BLaER1 treated with 17β-estradiol and CSF1 and Interleukin-3, amounts not matched to agents 10 nM and 100 nM (cell line): Measurements from ENCODE around the gene YAP1.
A peak's percentile ranks its signal among the peaks of the same experiment; 100 is the strongest.

ENCODE experiments used
- H3K27ac ChIP-seq, 11 experiments: shearing (Covaris generic); formaldehyde crosslinking; 2 replicates each; pipeline ENCODE4 v1.8.1; 2022
- H3K27me3 ChIP-seq, 11 experiments: shearing (Covaris generic); formaldehyde crosslinking; 2 replicates each; pipeline ENCODE4 v1.8.1; 2022
- H3K36me3 ChIP-seq, 11 experiments: shearing (Covaris generic); formaldehyde crosslinking; 2 replicates each; pipeline ENCODE4 v1.8.1; 2022
- H3K4me1 ChIP-seq, 10 experiments: shearing (Covaris generic); formaldehyde crosslinking; 2 replicates each; pipeline ENCODE4 v1.8.1; 2022
- H3K4me2 ChIP-seq, 11 experiments: shearing (Covaris generic); formaldehyde crosslinking; 2 replicates each; pipeline ENCODE4 v1.8.1; 2022
- H3K4me3 ChIP-seq, 10 experiments: shearing (Covaris generic); formaldehyde crosslinking; 2 replicates each; pipeline ENCODE4 v1.8.1; 2022
- H3K9ac ChIP-seq, 11 experiments: shearing (Covaris generic); formaldehyde crosslinking; 2 replicates each; pipeline ENCODE4 v1.8.1; 2022
- H3K9me3 ChIP-seq, 11 experiments: shearing (Covaris generic); formaldehyde crosslinking; replicated peaks in 1 of 11; 2 replicates each; pipeline ENCODE4 v1.8.1; 2022
- H4K20me1 ChIP-seq, 11 experiments: shearing (Covaris generic); formaldehyde crosslinking; 2 replicates each; pipeline ENCODE4 v1.8.1; 2022
- Cebpa-rat ChIP-seq, 11 experiments: shearing (Covaris generic); IDR thresholded peaks; 2 replicates each; pipeline ENCODE4 v1.8.1; 2022

The YAP1 gene

GRCh38 chr11:102157219-102157618 is 47.0 kb downstream of the YAP1 start:
- Histone ChIP-seq H3K9me3 (peaks cover 0 to 6% (median 0%) of the 10 kb centered on the region in 11 experiments; a peak in 2 of 22 replicates), H3K4me1 (peaks cover 0 to 19% (median 2%) of the 10 kb centered on the region in 10 experiments; a peak in 8 of 20 replicates), H3K27me3 (no peaks in the 10 kb centered on the region; a peak in 1 of 22 replicates), H3K4me3 (no peak overlapping the region), H4K20me1 (no peaks in the 10 kb centered on the region), H3K36me3 (no peaks in the 10 kb centered on the region), H3K9ac (no peak overlapping the region), H3K4me2 (no peak overlapping the region), H3K27ac (no peak overlapping the region)
- no peak for TF ChIP-seq Cebpa-rat (IDR thresholded peaks at IDR 0.05)

GRCh38 chr11:102158164-102158735 is 48.0 kb downstream of the YAP1 start:
- no peak for TF ChIP-seq Cebpa-rat (IDR thresholded peaks at IDR 0.05)
- H4K20me1 ChIP-seq, result no peaks in the 10 kb centered on the region
- no peak overlapping the region for H3K9ac ChIP-seq
- no peak overlapping the region for H3K4me3 ChIP-seq
- H3K27me3 ChIP-seq, result no peaks in the 10 kb centered on the region
- H3K4me1 ChIP-seq, result peaks cover 0 to 19% (median 2%) of the 10 kb centered on the region in 10 experiments; a peak in 8 of 20 replicates
- peaks cover 0 to 2% (median 0%) of the 10 kb centered on the region in 11 experiments; a peak in 7 of 22 replicates for H3K36me3 ChIP-seq
- H3K9me3 ChIP-seq, result peaks cover 0 to 6% (median 0%) of the 10 kb centered on the region in 11 experiments; a peak in 3 of 22 replicates
- H3K27ac ChIP-seq, result no peak overlapping the region
- no peak overlapping the region for H3K4me2 ChIP-seq

DNA sequence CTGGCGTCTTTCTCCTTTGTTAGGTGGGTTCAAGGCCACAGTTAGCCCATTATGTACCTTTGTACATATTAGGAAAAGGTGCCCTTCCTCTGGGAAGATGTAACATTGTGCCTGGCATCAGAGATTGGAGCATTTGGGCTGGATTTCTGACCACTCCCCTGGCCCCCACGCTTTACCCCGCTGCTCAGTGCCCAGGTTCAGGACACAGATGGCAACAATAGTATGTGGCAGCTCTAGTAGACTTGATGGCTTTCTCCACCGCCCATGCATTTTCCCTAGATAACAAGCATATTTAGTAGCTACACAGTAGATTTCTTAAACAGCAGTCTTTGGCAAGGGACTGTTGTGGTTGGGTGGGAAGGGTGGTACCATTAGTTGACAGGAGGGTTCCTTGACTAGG is 53.1 kb downstream of the YAP1 start:
- peaks cover 0 to 6% (median 0%) of the 10 kb centered on the region in 11 experiments; a peak in 3 of 22 replicates for H3K9me3 ChIP-seq
- no peaks in the 10 kb centered on the region for H3K4me1 ChIP-seq
- H3K4me2 ChIP-seq, result no peak overlapping the region
- no peak for TF ChIP-seq Cebpa-rat (IDR thresholded peaks at IDR 0.05)
- no peak overlapping the region for H3K4me3 ChIP-seq
- H3K36me3 ChIP-seq, result peaks cover 0 to 13% (median 5%) of the 10 kb centered on the region in 11 experiments; a peak in 8 of 22 replicates
- H3K27ac ChIP-seq, result no peak overlapping the region
- H3K27me3 ChIP-seq, result no peaks in the 10 kb centered on the region
- no peaks in the 10 kb centered on the region for H4K20me1 ChIP-seq
- H3K9ac ChIP-seq, result no peak overlapping the region

DNA sequence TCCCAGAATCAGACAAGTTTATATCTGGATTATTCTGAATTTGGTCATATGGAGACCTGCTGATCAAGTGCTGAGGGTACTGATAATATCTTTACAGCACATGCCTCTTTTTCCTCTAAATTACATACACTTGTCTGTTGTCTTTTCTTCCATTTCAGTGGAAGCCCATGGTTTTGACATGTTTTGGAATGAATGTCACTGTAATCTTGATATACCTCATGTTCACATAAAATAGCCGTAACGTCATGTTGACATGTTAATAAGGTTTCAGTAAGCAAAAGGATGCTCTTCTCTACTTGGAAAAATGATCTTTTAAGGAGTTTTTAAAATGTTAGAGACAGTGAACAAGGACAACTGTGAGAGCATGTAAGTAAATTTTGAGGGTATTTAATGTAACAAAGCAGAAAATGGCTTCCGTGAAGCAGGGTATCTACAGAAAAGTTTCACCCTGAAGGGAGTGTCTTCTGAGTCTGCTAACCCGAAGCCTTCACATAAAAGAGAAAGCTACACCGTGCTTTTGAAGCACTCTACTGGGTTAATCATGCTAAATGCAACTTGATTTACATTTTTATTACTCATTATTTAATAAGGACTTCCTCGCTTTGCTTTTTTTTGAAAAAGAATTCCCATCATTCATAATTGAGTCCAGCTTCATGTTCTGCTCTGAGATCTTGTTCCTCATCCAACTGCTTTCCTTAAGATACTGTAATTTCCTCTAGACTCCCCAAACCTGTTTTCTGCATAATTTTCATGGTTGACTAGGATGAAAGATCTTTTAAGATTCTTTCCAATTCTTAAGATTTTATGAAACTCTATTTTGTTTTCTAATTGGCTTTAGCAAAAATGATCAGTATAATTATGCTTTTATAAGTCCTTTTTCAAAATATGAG is 56.2 kb downstream of the YAP1 start:
- H3K9me3 ChIP-seq, result no peaks in the 10 kb centered on the region; a peak in 1 of 22 replicates
- no peaks in the 10 kb centered on the region for H4K20me1 ChIP-seq
- H3K4me2 ChIP-seq, result no peak overlapping the region
- no peaks in the 10 kb centered on the region for H3K27me3 ChIP-seq
- H3K9ac ChIP-seq, result no peak overlapping the region
- TF ChIP-seq Cebpa-rat (IDR thresholded peaks at IDR 0.05), result no peak
- H3K4me3 ChIP-seq, result no peak overlapping the region
- H3K36me3 ChIP-seq, result peaks cover 0 to 13% (median 5%) of the 10 kb centered on the region in 11 experiments; a peak in 8 of 22 replicates
- H3K4me1 ChIP-seq, result no peaks in the 10 kb centered on the region
- H3K27ac ChIP-seq, result no peak overlapping the region

- H3K4me2 ChIP-seq, result no peak overlapping the region
- H3K4me1 ChIP-seq, result no peaks in the 10 kb centered on the region
These were observed 58.2 kb downstream of the YAP1 start for GRCh38 chr11:102168481-102168880.

GRCh38 chr11:102171101-102171500 is 60.9 kb downstream of the YAP1 start:
- H3K27ac ChIP-seq, result no peak overlapping the region

More at GRCh38 chr11:102168481-102168880, 58.2 kb downstream of the YAP1 start:
- Histone ChIP-seq H3K4me3 (no peak overlapping the region), H3K36me3 (peaks cover 0 to 10% (median under 1%) of the 10 kb centered on the region in 11 experiments; a peak in 8 of 22 replicates), H4K20me1 (no peaks in the 10 kb centered on the region), H3K9ac (no peak overlapping the region), H3K27me3 (no peaks in the 10 kb centered on the region), H3K9me3 (no peaks in the 10 kb centered on the region; a peak in 1 of 22 replicates), H3K27ac (no peak overlapping the region)
- TF ChIP-seq Cebpa-rat (IDR thresholded peaks at IDR 0.05), result no peak

DNA sequence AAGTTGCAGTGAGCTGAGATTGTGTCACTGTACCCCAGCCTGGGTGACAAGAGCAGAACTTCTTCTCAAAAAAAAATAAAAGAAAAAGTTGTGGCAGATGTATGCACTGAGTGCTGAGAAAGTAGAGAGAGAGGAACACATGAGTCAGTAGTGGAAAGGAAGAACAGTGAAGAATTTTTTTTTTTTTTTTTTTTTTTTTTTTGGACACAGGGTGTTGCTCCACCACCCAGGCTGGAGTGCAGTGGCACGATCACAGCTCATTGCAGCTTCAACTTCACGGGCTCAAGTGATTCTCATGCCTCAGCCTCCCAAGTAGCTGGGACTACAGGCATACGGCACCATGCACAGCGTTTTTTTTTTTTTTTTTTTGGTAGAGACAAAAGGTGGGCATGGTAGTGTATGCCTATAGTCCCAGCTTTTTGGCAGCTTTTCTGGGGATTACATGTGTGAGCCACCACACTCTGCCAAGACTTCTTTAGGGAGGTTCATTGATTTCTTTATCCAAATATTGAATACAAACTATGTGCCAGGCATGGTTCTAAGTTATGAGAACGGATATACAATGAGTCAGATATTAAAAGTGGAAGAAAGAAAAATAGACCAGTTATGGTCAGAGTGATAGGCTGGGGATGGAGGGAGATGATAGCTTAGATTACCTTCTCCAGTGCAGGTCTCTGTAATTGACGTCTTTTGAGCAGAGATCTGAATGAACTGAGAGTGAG is 62.0 kb downstream of the YAP1 start:
- Histone ChIP-seq H3K9me3 (no peaks in the 10 kb centered on the region), H3K27me3 (no peaks in the 10 kb centered on the region), H3K27ac (no peak overlapping the region), H3K4me2 (no peak overlapping the region), H3K9ac (no peak overlapping the region), H4K20me1 (no peaks in the 10 kb centered on the region), H3K36me3 (peaks cover 0 to 10% (median 4%) of the 10 kb centered on the region in 11 experiments; a peak in 5 of 22 replicates), H3K4me3 (no peak overlapping the region), H3K4me1 (peaks cover 0 to 4% (median 0%) of the 10 kb centered on the region in 10 experiments; a peak in 3 of 20 replicates)
- no peak for TF ChIP-seq Cebpa-rat (IDR thresholded peaks at IDR 0.05)

More at GRCh38 chr11:102171101-102171500, 60.9 kb downstream of the YAP1 start:
- TF ChIP-seq Cebpa-rat (IDR thresholded peaks at IDR 0.05), result no peak
- Histone ChIP-seq H3K9ac (no peak overlapping the region), H3K4me2 (no peak overlapping the region), H3K36me3 (peaks cover 0 to 10% (median 4%) of the 10 kb centered on the region in 11 experiments; a peak in 5 of 22 replicates), H3K4me1 (no peaks in the 10 kb centered on the region; a peak in 1 of 20 replicates), H4K20me1 (no peaks in the 10 kb centered on the region), H3K27me3 (no peaks in the 10 kb centered on the region), H3K9me3 (no peaks in the 10 kb centered on the region), H3K4me3 (no peak overlapping the region)

- peaks cover 0 to 28% (median 10%) of the 10 kb centered on the region in 10 experiments; a peak in 10 of 20 replicates for H3K4me1 ChIP-seq
- H3K27me3 ChIP-seq, result no peaks in the 10 kb centered on the region
- no peak overlapping the region for H3K4me3 ChIP-seq
- peaks cover 0 to 10% (median 4%) of the 10 kb centered on the region in 11 experiments; a peak in 5 of 22 replicates for H3K36me3 ChIP-seq
- no peak overlapping the region for H3K9ac ChIP-seq
- peak overlapping the region in 1 of 11 experiments; percentile 52; a peak in 1 of 22 replicates for H3K4me2 ChIP-seq
- no peak for TF ChIP-seq Cebpa-rat (IDR thresholded peaks at IDR 0.05)
- H4K20me1 ChIP-seq, result no peaks in the 10 kb centered on the region
- peaks cover 0 to 7% (median 0%) of the 10 kb centered on the region in 11 experiments; a peak in 1 of 22 replicates for H3K9me3 ChIP-seq
- H3K27ac ChIP-seq, result peak overlapping the region in 2 of 11 experiments; percentile 63 to 70; a peak in 3 of 22 replicates
These were observed 66.9 kb downstream of the YAP1 start for GRCh38 chr11:102177126-102177525.
